ENCODE measurements around the gene MSRB2. TPM values are rescaled to one million over a fixed set of nuclear protein-coding genes. Genes with fewer than 3 reads are reported as not detected.

MSRB2 gene
- total and polyA plus RNA-seq, 2 of the 4 experiments (the other 2 are of a cell fraction), result 10.6 to 20.1 TPM

DNA sequence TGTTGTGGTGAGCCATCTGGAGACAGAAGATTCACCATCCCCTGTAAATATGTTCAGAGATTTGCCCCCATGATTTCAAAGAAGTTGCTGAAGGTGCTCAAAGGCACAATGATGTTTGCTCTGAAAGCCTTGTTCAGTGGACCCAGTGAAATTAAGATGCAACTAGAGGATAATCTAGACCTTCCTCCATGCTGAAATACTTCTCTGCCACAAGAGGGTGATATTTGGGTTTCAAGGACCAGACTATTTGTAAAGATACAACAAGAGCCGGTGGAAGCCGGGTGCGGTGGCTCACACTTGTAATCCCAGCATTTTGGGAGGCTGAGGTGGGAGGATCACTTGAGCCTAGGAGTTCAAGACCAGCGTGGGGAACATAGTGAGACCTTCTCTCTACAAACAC, 13.5 kb upstream of the MSRB2 start:
- Histone ChIP-seq H2AK9ac (replicated peaks; ENCODE audit: low read depth, low read length, poor library complexity) (no peak overlapping the region), H2AK5ac (ENCODE audit: low read depth, low read length) (no peak overlapping the region), H3K9me3 (ENCODE audit: control insufficient read depth, insufficient read depth, low read length) (no peaks in the 10 kb centered on the region), H3K56ac (ENCODE audit: extremely low read depth, insufficient read depth, low read length) (no peak overlapping the region), H2AFZ (replicated peaks; ENCODE audit: low read length, poor library complexity) (no peak overlapping the region), H4K8ac (ENCODE audit: low read depth in 2 of 2, low read length in 2 of 2) (no peak overlapping the region), H3K4ac (ENCODE audit: low read depth, low read length) (no peak overlapping the region), H3K9me1 (ENCODE audit: insufficient read depth, low read length) (no peaks in the 10 kb centered on the region), H4K20me1 (ENCODE audit: insufficient read depth, low read length) (no peaks in the 10 kb centered on the region), H3K36me3 (ENCODE audit: control insufficient read depth, insufficient read depth, low read length) (no peaks in the 10 kb centered on the region), H2BK120ac (ENCODE audit: low read depth, low read length) (no peak overlapping the region), H3K4me3 (ENCODE audit: insufficient read depth, low read depth, low read length) (no peak overlapping the region), H3K4me2 (ENCODE audit: low read depth, low read length) (no peak overlapping the region), H3K4me1 (ENCODE audit: control insufficient read depth, insufficient read depth, low read length) (no peaks in the 10 kb centered on the region), H3K27ac (ENCODE audit: insufficient read depth, low read length) (no peak overlapping the region), H2BK5ac (ENCODE audit: low read depth, low read length, poor library complexity, severe bottlenecking) (no peak overlapping the region), H3K79me1 (ENCODE audit: low read depth in 1 of 2, low read length in 2 of 2) (no peaks in the 10 kb centered on the region), H3K18ac (ENCODE audit: low read depth, low read length) (no peak overlapping the region), H2BK15ac (ENCODE audit: low read depth, low read length) (no peak overlapping the region), H3K27me3 (ENCODE audit: control insufficient read depth, insufficient read depth, low read length) (peaks cover 8% of the 10 kb centered on the region), H4K91ac (ENCODE audit: insufficient read depth, low read depth, low read length) (no peak overlapping the region), H3K14ac (replicated peaks; ENCODE audit: low read depth, low read length) (no peak overlapping the region), H3K23ac (ENCODE audit: low read depth, low read length) (no peak overlapping the region), H4K5ac (ENCODE audit: low read depth, low read length) (no peak overlapping the region), H2BK20ac (ENCODE audit: low read depth, low read length) (no peak overlapping the region), H3K9ac (ENCODE audit: low read depth, low read length) (no peak overlapping the region)
- in situ Hi-C loops (cut with MboI; ENCODE audit: low sequenced_read_pairs), result no loop called here
- dilution Hi-C loops (cut with HindIII; ENCODE audit: low sequenced_read_pairs, unreplicated experiment), result no loop called here
- intact Hi-C loops (cut with micrococcal nuclease), result no loop called here
- TF ChIP-seq CTCF (conservative IDR thresholded peaks at IDR 0.05; ENCODE audit: low read depth, low read length), result 0 out of 2 replicates have a peak, but pooled peaks have one; percentile 13
- TF ChIP-seq CEBPB (IDR thresholded peaks at IDR 0.05; ENCODE audit: low read depth, low read length), result no peak
- ATAC-seq (ENCODE audit: low read depth) (peak; percentile 32; the same call in 1 of the 2 replicates), DNase-seq (peak; percentile 9)
- no TSS peak for BruUV-seq (replicated peaks)
- ChIA-PET POLR2A (ENCODE audit: unreplicated experiment) (no interaction called here), CTCF (no interaction called here)
- WGBS, 2 experiments (ENCODE audit: extremely low coverage in 2 of 2, insufficient read length in 1 of 2), result no CpG with 5 or more reads among the region's 4 CpGs
